Uterus (tissue), 4 donors: ENCODE data around the gene MTMR2. TPM values are rescaled to one million over a fixed set of nuclear protein-coding genes. Genes with fewer than 3 reads are reported as not detected.

Experiments used
- DNase-seq, 2 donors: peaks; one replicate each; pipeline ENCODE4 v3.0.0-alpha.2; 2019 to 2020
- H3K27ac ChIP-seq, 2 donors: fragments of 200-600 bp; sonication (generic); 1 replicate in 1 of 2; 2 replicates in 1 of 2; pipeline ENCODE4 v1.5.1; 2016 to 2018
- H3K27me3 ChIP-seq, 2 donors: fragments of 200-600 bp; sonication (generic); one replicate each; pipeline ENCODE4 v1.5.1; 2018 to 2019; ENCODE audit warnings: control low read depth in 1 of 2
- H3K36me3 ChIP-seq, 2 donors: fragments of 200-600 bp; sonication (generic); one replicate each; pipeline ENCODE4 v1.5.1; 2019; ENCODE audit warnings: control low read depth in 1 of 2
- H3K4me1 ChIP-seq, 2 donors: fragments of 200-600 bp; sonication (generic); one replicate each; pipeline ENCODE4 v1.5.1; 2018 to 2019; ENCODE audit warnings: control low read depth in 1 of 2
- H3K4me3 ChIP-seq, 2 donors: fragments of 200-600 bp; sonication (generic); 1 replicate in 1 of 2; 2 replicates in 1 of 2; pipeline ENCODE4 v1.5.1; 2018 to 2019; ENCODE audit warnings: mild to moderate bottlenecking in 1 of 2
- H3K9me3 ChIP-seq, 2 donors: fragments of 200-600 bp; sonication (generic); one replicate each; pipeline ENCODE4 v1.5.1; 2019; ENCODE audit warnings: control low read depth in 1 of 2
- POLR2A ChIP-seq, 2 donors: fragments of 450-650 bp; IDR thresholded peaks; one replicate each; pipeline ENCODE4 v1.6.1; 2016; ENCODE audit warnings: antibody characterized with exemption in 2 of 2, mild to moderate bottlenecking in 1 of 2, moderate library complexity in 1 of 2
- intact Hi-C: fragments of 100-400 bp; cut with DNase I; formaldehyde crosslinking; loops from one replicate; pipeline ENCODE4 v1.15.1; 2023; ENCODE audit warnings: low total_unique reads
- total RNA-seq, 4 donors: library from RNA; depleted of rRNA in 3 of 4; stranded (reverse); fragments of >200 nt in 3 of 4; gene quantifications; one replicate each; pipeline versions ENCODE4 v1.1.0 to v1.2.4, GENCODE V29; 2014 to 2023
- TF ChIP-seq, protein P1 (sequence below), 4 experiments: fragments of 200-600 bp in 2 of 4; fragments of 450-650 bp in 2 of 4; sonication (generic) in 2 of 4; IDR thresholded peaks; one replicate each; pipeline ENCODE4 v1.5.1; 2016 to 2019; ENCODE audit warnings: antibody characterized with exemption in 4 of 4, mild to moderate bottlenecking in 2 of 4, moderate library complexity in 1 of 4
- donor health status: DM: yes; HTN: yes; CAD: no.

Gene MTMR2
- total RNA-seq, 4 donors from 2014 or later, result 10.9 to 45.5 (median 21.6) TPM

GRCh38 chr11:95895815-95896214, 28.1 kb downstream of the MTMR2 start:
- Histone ChIP-seq H3K27ac (no peak overlapping the region), H3K36me3 (no peaks in the 10 kb centered on the region), H3K4me1 (peaks cover 0 to 3% of the 10 kb centered on the region in 2 donors), H3K9me3 (no peaks in the 10 kb centered on the region), H3K27me3 (no peaks in the 10 kb centered on the region), H3K4me3 (no peak overlapping the region)
- TF ChIP-seq POLR2A (IDR thresholded peaks at IDR 0.05), result no peak
- TF ChIP-seq, protein P1, sequence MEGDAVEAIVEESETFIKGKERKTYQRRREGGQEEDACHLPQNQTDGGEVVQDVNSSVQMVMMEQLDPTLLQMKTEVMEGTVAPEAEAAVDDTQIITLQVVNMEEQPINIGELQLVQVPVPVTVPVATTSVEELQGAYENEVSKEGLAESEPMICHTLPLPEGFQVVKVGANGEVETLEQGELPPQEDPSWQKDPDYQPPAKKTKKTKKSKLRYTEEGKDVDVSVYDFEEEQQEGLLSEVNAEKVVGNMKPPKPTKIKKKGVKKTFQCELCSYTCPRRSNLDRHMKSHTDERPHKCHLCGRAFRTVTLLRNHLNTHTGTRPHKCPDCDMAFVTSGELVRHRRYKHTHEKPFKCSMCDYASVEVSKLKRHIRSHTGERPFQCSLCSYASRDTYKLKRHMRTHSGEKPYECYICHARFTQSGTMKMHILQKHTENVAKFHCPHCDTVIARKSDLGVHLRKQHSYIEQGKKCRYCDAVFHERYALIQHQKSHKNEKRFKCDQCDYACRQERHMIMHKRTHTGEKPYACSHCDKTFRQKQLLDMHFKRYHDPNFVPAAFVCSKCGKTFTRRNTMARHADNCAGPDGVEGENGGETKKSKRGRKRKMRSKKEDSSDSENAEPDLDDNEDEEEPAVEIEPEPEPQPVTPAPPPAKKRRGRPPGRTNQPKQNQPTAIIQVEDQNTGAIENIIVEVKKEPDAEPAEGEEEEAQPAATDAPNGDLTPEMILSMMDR (IDR thresholded peaks at IDR 0.05), result no peak
- intact Hi-C loops, result no loop called here
- DNase-seq, result no peak

DNA sequence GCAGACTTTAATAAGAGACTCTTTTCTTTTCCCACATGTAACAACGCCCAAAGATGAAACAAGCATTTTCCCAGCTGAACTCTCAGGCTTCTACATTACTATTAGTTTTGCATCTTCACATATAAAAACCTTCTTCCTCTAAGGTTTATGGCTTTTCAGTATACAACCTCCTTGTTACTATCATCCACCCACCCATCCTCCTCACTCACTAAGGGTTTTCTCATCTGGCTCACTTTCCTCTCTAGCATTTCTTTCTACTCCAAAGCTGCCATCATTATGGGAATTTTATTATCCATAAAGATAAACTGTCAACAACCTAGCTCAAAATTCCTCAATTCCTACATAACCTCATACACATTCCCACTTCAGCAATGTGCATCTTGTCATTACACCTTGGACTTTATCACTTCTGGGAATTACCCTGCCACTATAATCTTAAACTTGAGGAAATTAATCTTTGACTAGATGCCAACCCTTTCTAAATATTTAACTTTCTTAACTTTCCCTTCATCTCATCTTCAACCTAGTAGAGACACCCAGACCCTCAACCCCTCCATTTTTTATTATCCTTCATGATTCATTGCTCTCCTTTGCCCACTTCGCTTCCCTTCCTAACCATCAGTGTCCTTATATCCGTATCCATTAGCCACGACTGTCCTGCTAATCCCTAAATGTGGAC, 30.9 kb downstream of the MTMR2 start:
- Histone ChIP-seq H3K27ac (no peak overlapping the region), H3K36me3 (no peaks in the 10 kb centered on the region), H3K9me3 (no peaks in the 10 kb centered on the region), H3K27me3 (no peaks in the 10 kb centered on the region), H3K4me3 (no peak overlapping the region), H3K4me1 (peaks cover 0 to 3% of the 10 kb centered on the region in 2 donors)
- intact Hi-C loops, result no loop called here
- no peak for TF ChIP-seq POLR2A (IDR thresholded peaks at IDR 0.05)
- TF ChIP-seq, protein P1 (IDR thresholded peaks at IDR 0.05), result no peak
- DNase-seq, result no peak

GRCh38 chr11:95892492-95892891, 31.4 kb downstream of the MTMR2 start:
- H3K27ac ChIP-seq, result no peak overlapping the region
- no peak for TF ChIP-seq POLR2A (IDR thresholded peaks at IDR 0.05)
- TF ChIP-seq, protein P1 (IDR thresholded peaks at IDR 0.05), result no peak
- intact Hi-C loops, result no loop called here

DNA sequence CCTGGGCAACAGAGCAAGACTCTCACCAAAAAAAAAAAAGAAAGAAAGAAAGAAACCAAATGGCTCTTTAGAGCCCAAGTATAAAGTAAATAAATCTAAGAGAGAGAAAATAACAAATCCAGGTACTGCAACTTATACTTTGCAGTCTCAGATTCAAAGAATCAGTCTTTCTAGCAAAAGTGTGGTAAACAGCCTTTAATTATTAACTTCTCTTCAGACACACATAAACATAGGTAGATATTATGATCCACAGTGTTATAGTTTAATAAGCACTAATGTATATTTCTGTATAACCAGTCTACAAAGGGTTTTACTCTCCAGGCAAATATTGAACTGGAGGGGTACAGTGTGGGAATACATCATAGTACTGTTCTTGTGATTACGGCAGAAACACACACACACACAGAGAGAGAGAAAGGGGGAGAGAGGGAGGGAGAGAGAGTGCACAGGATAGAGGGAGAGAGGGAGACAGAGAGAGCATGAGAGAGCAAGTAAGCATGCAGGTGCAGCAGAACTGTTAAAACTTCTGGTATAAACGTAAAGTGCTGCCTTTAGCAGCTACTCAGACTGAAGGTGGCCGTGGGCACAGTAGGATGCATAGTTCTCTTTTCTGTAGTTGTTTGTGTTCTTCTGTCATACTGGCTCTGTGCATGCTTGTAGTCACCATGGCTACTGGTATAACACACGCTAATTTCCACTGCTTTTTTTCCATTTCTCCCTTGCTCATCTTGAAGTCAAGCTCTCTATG, 32.3 kb downstream of the MTMR2 start:
- H3K27me3 ChIP-seq, result no peaks in the 10 kb centered on the region
- intact Hi-C loops, result no loop called here
- no peak overlapping the region for H3K27ac ChIP-seq
- TF ChIP-seq, protein P1 (IDR thresholded peaks at IDR 0.05), result no peak
- TF ChIP-seq POLR2A (IDR thresholded peaks at IDR 0.05), result no peak
- H3K4me3 ChIP-seq, result no peak overlapping the region
- no peak for DNase-seq
- H3K9me3 ChIP-seq, result no peaks in the 10 kb centered on the region
- H3K36me3 ChIP-seq, result no peaks in the 10 kb centered on the region
- H3K4me1 ChIP-seq, result peaks cover 0 to 3% of the 10 kb centered on the region in 2 donors

More at GRCh38 chr11:95892492-95892891, 31.4 kb downstream of the MTMR2 start:
- no peak for DNase-seq
- H3K27me3 ChIP-seq, result no peaks in the 10 kb centered on the region
- no peaks in the 10 kb centered on the region for H3K36me3 ChIP-seq
- no peak overlapping the region for H3K4me3 ChIP-seq
- no peaks in the 10 kb centered on the region for H3K9me3 ChIP-seq
- peaks cover 0 to 3% of the 10 kb centered on the region in 2 donors for H3K4me1 ChIP-seq

- Histone ChIP-seq H3K27me3 (no peaks in the 10 kb centered on the region), H3K4me1 (peaks cover 0 to 3% of the 10 kb centered on the region in 2 donors), H3K36me3 (no peaks in the 10 kb centered on the region), H3K27ac (no peak overlapping the region), H3K4me3 (no peak overlapping the region), H3K9me3 (no peaks in the 10 kb centered on the region)
- intact Hi-C loops, result no loop called here
- no peak for TF ChIP-seq POLR2A (IDR thresholded peaks at IDR 0.05)
- TF ChIP-seq, protein P1 (IDR thresholded peaks at IDR 0.05), result no peak
- DNase-seq, result no peak
Measured at GRCh38 chr11:95888852-95889251, 35.1 kb downstream of the MTMR2 start.
